Tibial nerve (tissue), 4 donors: ENCODE measurements around the gene IQSEC1.

Experiments used
- EP300 ChIP-seq, 2 donors: sonication (generic); formaldehyde crosslinking; IDR thresholded peaks; one replicate each; pipeline ENCODE4 v1.6.1; 2017; ENCODE audit warnings: antibody characterized with exemption in 2 of 2, mild to moderate bottlenecking in 1 of 2
- POLR2A ChIP-seq, 2 donors: fragments of 450-650 bp; IDR thresholded peaks; one replicate each; pipeline ENCODE4 v1.6.1; 2017; ENCODE audit warnings: antibody characterized with exemption in 2 of 2, mild to moderate bottlenecking in 2 of 2, moderate library complexity in 2 of 2
- TF ChIP-seq, protein P1 (sequence below), 5 experiments: fragments of 200-600 bp in 3 of 5; fragments of 450-650 bp in 2 of 5; sonication (generic) in 3 of 5; IDR thresholded peaks; one replicate each; pipeline ENCODE4 v1.5.1; 2016 to 2019; ENCODE audit warnings: antibody characterized with exemption in 5 of 5, mild to moderate bottlenecking in 3 of 5, moderate library complexity in 2 of 5

DNA sequence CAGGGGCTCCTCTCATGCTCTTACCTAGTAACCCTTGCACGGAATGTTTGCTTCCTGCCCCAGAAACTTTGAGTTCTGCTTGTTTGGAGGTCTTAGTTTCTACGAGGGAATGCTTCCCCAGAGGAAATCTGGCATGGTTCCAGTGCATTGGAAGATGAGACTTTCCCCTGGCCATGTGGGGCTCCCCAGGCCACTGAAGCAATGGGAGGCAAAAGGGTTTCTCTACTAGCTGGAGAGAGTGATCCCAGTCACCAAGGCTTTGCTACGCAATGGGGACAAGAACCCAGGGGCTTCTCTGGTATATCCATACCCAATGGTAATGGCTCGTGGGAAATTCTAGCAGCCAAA, 187.7 kb downstream of the IQSEC1 start:
- TF ChIP-seq, protein P1, sequence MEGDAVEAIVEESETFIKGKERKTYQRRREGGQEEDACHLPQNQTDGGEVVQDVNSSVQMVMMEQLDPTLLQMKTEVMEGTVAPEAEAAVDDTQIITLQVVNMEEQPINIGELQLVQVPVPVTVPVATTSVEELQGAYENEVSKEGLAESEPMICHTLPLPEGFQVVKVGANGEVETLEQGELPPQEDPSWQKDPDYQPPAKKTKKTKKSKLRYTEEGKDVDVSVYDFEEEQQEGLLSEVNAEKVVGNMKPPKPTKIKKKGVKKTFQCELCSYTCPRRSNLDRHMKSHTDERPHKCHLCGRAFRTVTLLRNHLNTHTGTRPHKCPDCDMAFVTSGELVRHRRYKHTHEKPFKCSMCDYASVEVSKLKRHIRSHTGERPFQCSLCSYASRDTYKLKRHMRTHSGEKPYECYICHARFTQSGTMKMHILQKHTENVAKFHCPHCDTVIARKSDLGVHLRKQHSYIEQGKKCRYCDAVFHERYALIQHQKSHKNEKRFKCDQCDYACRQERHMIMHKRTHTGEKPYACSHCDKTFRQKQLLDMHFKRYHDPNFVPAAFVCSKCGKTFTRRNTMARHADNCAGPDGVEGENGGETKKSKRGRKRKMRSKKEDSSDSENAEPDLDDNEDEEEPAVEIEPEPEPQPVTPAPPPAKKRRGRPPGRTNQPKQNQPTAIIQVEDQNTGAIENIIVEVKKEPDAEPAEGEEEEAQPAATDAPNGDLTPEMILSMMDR (IDR thresholded peaks at IDR 0.05) = no peak
- TF ChIP-seq POLR2A (IDR thresholded peaks at IDR 0.05) (no peak), EP300 (IDR thresholded peaks at IDR 0.05) (no peak)
